Inflammatory macrophage treated with lipopolysaccharide for 1 hour (primary cell): ENCODE data around the gene UMPS.
"Not testable (repeated sequence)": the region's sequence is repeated elsewhere in the genome, so short reads cannot be mapped to it uniquely, and the experiment has no call there.

Experiments
- DNase-seq, 2 donors: peaks; one replicate each; pipeline ENCODE4 v3.0.0-alpha.2; 2020 to 2022

The UMPS gene

GRCh38 chr3:124781476-124782376 lies 51.5 kb downstream of the UMPS start:
- no peak for DNase-seq

- not testable (repeated sequence) for DNase-seq
Observed at GRCh38 chr3:124782377-124782712, 52.1 kb downstream of the UMPS start.

GRCh38 chr3:124783696-124784095 lies 53.4 kb downstream of the UMPS start:
- DNase-seq, result no peak

DNA sequence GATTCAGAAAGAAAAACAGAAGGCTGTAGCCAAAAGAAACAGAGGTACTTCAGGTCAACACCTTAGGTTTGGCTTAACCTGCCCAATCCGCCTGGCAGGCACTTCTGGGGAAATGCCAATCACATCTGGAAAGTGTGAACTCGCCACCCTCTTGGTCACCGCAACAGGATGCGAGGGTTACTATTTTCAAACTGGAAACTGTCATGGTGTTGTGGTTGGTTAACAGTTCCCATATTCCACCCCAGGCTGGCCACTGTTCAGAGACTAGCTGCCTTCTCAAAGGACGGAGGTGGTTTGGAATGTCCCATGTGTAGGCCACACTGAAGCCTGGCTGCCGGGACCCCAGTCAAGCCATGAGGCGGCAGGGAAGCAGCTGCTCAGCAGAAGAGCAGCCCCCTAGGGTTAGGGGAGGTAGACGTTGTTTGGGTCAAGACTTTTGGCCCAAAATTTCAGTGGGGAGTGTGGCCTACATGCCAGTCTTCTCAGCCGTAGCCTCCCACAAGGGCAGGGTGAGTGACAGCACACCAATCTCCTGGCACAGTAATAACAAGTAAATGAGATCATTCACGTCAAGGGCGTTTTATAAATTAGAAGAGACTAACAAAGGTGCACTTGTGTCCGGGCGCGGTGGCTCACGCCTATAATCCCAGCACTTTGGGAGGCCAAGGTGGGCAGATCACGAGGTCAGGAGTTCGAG lies 54.6 kb downstream of the UMPS start:
- no peak for DNase-seq

- no peak for DNase-seq
Observed at GRCh38 chr3:124785973-124786372, 55.7 kb downstream of the UMPS start.

DNA sequence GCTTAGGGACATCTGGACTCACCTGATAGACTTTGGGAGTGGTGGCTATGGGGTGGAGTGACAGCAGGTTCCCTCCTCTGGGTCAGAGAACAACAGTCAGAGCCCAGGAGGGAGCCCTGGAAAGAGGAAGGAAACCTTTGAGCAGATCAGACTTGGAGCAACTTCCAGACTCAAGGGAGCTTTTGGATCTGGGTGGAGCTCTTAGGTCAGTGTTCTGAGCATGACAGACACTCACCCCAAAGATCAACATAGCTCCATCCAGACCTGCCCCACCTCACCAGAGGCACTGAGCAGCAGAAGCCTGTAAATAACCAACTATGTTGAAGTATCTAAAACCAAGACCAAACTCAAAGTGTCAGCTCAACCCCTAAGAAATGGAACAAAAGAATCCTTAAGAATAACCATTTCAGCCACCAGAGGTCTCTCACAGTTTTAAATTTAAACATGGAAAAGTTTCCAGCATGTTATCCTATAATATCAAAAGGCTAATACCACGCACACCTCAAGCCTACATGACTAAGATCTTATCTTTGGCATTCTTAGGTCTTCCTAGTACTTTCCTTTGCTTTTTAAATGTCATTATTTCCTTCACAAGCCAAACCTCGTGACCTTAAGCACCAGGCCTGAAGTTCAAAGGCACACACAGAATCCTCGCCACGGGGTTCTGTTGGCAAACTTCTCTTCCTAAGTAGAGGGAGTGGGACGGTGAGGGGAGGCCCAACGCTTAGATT lies 56.4 kb downstream of the UMPS start:
- no peak for DNase-seq

DNA sequence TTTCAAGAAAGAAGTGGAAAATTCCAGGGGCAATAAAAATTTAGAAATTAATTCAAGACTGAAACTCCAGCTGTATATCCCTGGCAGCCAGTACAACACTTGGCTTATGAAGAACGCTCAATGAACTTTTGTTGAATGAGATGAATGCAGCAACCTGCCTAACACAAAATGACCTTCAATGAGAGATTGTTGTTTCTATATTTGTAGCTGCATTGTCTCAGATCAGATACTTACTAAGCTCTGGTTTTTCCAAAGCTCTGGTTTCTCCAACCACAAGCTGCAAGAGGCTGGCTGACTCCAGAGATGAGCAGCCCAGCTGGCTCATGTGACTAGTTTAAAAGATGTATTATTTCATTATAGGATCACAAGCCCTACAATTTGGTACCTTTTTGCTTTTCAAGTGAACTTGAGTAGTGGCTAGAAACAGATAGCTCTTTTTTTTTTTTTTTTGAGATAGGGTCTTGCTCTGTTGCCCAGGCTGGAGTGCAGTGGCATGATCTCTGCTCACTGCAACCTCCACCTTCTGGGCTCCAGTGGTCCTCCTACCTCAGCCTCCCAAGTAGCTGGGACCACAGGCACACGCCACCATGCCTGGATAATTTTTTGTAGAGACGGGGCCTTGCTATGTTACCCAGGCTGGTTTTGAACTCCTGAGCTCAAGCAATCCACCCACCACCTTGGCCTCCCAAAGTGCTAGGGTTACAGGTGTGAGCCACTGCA lies 57.4 kb downstream of the UMPS start:
- DNase-seq, result no peak

- DNase-seq, result no peak
Observed at GRCh38 chr3:124788254-124788745, 58.0 kb downstream of the UMPS start.

GRCh38 chr3:124789103-124789502 lies 58.9 kb downstream of the UMPS start:
- not testable (repeated sequence) for DNase-seq

- DNase-seq, result no peak
Observed at GRCh38 chr3:124791142-124791541, 60.9 kb downstream of the UMPS start.

DNA sequence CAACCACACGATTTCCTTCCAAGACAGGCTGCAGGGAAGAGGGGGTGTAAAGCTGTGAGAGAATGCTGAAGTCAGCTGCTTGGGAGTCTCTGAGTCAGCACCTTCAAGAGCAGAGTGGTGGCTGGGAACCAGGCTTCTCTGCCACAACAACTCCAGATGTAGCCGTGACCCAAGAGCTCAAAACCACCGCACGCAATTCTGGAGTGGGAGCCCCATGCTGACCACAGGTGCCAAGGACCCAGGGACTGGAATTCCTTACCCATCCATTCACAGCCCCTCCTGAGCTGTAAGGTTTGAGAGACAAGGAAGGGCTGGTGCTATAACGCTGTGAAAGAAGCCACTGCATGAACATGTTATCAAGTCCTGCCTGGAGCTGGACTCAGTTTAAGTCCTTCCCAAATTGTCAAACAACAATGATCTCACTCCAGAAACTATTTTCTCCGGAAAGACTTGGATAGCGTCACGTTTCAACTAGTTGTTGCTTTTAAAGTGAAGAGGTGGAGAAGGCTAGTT lies 61.4 kb downstream of the UMPS start:
- DNase-seq, result no peak

- no peak for DNase-seq
Observed at GRCh38 chr3:124792341-124793040, 62.2 kb downstream of the UMPS start.

GRCh38 chr3:124793054-124793739 lies 62.9 kb downstream of the UMPS start:
- no peak for DNase-seq

DNA sequence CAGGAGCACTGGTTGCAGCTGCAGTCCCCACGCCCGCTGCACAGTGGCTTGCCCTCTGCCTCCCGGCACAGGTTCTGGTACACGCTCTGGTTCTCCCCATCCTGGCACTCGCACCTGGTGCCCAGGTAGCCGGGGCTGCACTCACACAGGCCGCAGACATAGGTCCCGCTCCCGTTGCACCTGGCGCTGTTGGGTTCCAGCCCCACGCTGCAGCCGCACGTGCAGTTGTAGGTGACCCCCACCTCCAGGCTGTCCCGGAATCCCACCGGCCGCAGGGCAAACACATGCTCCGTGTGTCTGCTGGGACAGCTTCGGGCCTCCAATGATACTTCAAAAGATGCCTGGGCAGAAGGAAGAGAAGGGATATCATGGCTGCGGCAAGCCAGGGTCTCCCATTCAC lies 66.2 kb downstream of the UMPS start:
- no peak for DNase-seq

DNA sequence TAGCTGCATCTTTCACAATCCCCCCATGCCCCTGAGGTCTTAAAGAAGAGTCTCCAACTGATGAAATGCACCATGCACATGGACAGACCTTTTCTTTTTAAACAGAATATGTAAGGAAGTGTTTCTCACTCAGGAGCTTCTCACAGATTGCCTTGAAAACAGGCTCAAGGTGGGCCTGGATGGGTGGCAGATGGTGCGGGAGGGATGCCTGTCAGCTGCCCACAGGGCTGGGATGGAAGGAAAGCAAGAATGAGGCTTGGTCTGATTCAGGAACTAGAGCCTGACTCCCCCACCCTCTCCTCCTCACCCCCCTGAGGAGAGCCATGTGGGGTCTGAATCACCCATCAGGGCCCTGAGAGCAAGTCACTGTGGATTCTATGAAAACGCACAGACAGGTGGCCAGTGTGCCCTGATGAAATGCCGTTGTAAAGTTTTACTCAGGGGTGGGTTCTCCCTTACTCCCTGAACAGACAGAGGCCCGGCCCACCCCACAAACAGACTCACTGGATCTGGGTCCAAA lies 67.2 kb downstream of the UMPS start:
- no peak for DNase-seq
